Measurements from ENCODE around the gene DHRSX.
"Not testable (repeated sequence)": the region's sequence is repeated elsewhere in the genome, so short reads cannot be mapped to it uniquely, and the experiment has no call there.

Gene DHRSX

DNA sequence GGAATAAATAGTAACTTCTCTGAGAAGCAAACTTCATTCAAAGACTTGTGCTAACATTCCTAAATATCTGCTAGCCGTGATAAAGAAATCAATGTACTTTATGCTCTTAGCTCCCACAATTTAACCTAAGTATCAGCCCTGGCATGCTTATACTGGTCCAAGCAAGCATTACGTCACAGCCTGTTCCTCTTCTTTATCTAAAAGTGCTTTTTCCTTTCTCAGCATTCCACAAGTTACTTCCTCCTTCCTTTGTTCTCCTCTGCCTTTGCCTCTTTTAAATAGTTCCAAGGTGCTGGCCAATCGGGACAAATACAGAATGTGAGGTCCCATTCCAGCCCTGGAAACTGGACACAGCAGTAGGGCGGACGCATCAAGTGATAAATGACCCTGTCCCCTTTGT is 249.6 kb downstream of the DHRSX start:
- no peak for DNase-seq

DNA sequence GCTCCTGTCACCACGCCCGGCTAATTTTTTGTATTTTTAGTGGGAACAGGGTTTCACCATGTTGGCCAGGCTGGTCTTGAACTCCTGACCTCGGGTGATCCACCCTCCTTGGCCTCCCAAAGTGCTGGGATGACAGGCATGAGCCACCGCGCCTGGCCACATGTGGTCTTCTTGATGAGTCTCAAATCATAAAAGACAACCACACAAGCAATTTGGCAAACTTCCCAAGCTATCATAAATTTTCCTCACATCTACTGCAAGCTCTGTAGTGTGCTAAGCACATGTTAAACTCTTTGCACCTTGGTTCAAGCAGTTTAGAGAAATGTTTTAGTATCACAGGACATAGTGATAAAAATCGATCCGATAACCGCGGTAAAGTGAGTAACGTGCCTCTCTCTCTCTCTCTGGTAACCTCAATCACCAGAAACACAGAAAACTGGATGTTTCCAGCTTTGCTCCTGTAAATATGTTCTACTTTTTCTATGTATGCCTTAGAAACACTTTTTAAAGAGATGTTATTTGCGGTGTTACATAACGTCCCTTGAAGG is 256.8 kb downstream of the DHRSX start:
- DNase-seq = no peak

DNA sequence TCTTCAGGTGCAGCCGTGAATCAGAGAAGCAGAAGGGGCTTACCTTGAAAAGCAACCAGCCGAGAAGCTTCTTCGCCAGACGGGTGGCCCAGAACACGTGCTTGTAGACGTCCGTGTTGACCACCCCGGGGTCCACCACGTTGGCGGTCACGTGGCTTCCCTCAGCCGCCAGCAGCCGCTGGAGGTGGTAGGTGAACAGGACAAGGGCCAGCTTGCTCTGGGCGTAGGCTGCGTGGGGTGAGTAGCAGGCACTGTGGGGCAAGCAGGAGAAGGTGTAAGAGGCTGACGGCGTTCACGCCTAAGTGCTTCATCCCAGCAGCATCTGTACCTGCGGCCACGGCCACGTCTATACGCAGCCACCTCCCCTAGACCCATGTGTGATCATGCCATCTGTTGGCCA is 257.8 kb downstream of the DHRSX start:
- no peak for DNase-seq

DNA sequence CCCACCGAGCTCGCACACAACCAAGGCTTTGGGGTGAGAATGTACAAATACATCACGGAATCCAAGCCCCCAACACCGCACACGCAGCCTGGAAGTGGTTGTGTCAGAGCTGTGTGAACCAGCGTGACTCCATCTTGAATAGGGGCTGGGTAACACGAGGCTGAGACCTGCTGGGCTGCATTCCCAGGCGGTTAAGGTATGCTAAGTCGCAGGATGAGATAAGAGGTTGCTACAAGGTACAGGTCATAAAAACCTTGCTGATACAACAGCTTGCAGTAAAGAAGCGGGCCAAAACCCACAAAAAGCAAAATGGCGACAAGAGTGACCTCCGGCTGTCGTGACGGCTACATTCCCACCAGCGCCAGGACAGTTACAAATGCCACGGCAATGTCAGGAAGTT is 258.4 kb downstream of the DHRSX start:
- no peak for DNase-seq

DNA sequence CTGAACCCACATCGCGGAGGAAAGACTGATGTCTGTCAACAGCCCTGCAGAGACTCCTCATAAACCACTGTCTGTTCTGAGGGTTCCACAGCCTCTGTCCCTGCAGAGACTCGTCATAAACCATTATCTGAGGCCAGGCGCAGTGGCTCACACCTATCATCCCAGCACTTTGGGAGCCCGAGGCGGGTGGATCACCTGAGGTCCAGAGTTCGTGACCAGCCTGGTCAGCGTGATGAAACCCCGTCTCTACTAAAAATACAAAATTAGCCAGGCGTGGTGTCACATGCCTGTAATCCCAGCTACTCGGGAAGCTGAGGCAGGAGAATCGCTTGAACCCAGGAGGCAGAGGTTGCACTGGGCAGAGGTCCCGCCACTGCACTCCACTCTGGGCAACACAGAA is 259.3 kb downstream of the DHRSX start:
- DNase-seq = not testable (repeated sequence)

DNA sequence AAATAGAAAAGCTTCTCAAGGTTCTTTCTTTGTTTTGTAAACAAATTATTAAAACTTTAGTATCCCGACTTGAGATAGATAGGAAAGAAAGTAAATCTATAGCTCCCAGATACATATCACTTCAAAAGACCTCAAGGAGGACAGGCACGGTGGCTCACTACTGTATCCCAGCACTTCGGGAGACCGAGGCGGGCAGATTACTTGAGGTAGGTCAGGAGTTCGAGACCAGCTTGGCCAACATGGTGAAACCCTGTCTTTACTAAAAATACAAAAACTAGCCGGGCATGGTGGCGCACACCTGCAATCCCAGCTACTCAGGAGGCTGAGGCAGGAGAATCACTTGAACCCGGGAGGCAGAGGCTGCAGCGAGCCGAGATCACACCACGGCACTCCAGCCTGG is 260.0 kb downstream of the DHRSX start:
- not testable (repeated sequence) for DNase-seq

DNA sequence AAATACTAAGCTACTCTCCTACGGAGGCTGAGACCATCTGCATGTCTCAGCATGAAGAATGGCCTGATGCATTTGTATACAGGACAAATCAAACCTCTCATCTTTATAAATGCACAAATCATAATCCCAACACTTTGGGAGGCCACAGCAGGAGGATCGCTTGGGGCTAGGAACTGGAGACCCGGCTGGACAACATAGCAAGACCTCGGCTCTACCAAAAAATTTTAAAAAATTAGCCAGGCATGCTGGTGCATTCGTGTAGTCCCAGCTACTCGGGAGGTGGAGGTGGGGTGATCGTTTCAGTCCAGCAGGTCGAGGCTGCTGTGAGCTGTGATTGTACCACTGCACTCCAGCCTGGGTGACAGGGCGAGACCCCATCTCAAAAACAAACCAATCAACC is 262.8 kb downstream of the DHRSX start:
- DNase-seq = no peak

DNA sequence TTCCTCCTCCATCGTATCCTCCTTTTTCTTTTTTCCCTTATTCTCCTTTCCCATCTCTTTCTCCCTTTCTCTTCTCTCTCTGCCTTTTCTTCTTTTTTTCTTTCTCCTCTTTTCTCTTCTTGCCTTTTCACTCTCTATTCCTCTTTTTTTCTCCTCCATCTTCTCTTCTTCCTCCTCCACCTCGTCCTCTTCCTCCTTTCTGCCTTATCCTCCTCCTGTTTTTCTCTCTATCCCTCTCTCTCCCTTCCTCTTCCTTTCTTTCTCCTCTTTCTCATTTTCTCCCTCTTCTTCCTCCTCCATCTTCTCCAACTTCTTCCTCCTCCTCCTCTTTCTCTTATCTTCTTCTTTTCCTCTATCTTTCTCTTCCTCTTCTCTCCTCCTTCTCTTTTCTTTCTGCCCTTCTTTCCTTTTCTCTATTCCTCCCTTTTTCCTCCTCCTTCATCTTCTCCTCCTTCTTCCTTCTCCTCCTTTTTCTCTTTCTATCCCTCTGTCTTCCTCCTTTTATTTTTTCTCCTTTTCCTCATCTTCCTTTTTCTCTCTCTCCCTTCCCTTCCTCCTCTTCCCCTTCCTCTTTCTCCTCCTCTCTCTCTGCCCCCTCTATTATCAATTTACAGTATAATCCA is 269.1 kb downstream of the DHRSX start:
- no peak for DNase-seq

DNA sequence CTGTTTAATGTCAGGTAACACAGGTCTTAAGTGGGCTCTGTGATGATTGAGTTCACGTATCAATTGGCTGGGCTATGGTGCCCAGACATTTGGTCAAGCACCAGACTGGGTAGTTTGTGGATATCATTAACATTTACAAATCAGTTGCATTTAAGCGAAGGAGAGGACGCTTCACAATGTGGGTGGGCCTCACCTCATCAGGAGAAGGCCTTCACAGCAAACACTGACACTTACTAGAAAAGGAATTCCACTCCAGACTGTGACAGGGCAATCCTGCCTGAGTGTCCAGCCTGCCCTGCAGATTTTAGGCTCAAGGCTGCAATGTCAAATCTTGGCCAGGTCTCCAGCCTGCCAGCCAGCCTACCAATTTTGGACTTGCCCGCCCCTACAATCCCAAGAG is 270.3 kb downstream of the DHRSX start:
- no peak for DNase-seq

DNA sequence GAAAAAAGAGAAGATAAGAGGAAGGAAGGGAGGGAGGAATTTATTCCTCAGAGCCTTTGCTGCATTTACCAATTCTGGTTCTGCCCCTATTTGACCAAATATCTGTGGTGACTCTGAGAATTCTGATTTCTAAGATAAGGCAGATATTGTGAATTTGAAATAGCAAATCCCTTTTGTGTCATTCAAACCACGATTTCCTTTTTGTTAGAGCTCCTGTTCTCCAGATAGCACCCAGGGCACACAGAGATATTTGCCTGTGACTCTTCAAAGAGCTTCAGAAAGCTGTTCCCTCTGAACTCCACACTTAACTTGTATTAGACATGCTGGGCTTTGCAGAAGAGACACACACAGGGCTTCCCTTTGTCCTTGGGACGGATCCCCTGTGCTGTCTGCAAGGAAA is 272.2 kb downstream of the DHRSX start:
- DNase-seq = no peak

DNA sequence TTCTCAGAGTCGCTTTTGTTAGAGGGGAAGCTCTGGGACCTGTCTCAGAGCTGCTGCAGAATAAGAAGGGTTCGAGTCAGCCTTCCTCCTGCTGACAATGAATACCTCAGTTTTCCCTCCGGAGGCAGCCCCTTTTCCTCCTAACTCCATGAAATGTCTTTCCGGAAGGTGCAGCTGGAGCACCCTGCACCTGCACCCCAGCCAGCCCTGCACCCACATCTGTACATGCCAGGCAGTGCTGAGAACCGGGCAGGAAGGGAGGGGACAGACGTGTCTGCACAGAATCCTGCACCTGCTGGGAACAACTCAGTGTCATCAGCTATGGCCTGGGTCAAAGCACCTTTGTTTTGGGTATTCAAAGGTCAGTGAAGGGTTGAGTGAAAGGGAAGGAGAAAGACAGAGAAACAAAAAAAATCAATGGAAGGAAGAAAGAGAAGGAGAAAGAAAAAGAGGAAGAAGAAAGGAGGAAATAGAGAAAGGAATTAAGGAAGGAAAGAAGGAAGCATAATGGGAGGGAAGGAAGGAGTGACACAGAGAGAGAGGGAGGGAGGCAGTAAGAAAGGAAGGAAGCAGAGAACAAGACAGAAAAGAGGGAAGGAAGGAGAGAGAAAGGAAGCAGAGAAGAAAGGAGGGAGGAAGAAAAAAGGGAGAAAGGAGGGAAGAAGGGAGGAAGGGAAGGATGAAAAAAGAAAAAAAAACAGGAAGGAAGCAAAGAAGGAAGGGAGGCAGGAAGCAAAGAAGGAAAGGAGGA is 273.7 kb downstream of the DHRSX start:
- no peak for DNase-seq

DNA sequence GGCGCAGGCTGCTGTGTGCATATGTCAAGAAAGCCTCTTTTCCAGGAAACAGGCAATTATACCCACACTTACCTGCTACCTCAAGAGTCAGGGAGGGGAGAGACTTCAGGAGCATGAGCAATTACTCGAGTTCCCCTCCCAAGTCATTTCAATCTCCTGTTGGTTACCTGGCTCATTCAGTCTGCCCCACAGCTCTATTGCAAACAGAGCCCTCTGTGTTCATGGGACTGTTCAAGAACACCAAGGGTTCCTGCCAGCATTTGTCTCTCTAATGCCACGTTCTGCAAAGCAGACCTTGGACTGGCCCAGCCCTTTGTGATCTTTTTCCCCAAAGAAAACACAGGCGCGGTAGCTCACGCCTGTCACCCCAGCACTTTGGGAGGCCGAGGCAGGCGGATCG is 274.6 kb downstream of the DHRSX start:
- no peak for DNase-seq

DNA sequence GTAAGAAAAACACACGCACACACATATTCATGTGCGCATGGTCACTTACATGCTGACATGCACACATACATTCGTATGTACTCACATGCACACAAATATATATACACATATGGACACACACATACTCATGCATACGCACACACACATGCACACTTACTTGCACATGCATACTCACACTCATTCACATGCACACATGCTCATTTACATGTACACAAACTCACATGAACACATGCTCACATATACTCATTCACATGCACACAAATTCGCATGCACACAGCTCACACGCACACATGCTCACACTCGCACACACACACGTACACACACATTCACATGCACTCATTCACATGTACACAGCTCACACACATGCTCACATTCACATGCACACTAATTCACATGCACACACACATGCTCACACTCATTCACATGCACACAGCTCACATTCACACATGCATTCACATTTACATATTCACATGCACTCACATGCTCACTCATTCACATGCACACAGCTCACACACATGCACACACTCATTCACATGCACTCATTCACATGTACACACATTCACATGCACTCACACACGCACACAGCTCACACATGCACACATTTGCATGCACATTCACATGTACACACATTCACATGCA is 276.1 kb downstream of the DHRSX start:
- DNase-seq = no peak

DNA sequence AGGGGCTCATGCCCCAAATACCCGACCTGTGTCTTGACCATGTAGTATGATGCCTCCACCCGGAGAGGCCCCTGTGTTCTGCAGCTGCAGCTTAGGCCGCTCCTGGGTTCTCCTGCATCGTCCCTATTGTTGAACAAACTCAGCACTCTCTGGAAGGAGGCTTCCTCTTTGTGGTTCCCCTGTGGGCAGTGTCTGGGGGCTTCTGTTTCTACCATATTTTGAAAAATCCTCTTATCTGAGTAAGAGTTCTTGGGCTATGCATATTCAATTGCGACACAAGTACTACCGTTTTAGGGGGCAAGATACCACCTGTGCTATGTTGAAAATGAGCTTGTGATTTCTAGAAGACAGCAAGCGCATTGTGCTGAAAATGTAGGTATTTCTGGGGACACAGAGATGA is 276.6 kb downstream of the DHRSX start:
- no peak for DNase-seq

DNA sequence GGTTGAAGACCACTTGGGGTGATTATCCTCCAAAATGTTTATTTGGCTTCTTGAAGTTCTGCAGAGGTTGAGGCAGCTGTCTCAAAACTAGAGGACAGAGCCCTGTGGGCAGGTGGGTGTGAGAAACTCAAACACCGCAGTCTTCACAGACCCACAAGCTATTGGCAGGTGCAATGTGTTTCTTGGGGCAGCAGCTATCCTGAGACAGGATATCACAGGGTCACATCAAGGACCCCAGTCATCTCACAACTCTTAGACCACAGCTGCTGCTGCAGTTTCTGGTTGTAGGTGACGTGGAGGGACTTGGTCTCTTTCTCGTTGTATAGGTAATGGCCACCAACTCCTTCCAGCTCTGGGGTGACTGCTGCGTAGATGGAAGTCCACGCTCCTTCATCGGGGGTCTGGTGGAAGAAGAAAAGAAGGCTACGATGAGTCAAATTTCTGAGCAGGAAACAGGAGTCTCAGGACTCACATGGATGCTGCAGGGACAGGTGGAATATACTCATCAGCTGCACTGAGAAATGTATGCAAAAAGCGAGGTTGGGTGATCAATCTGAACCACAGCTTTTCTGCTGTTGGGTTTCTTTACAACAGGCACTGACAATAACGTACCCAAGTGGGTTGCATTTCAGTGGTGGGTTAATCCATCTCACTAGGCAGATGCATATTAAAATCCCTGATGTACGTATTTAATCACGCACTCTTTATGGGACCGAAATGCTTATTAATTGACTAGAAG is 279.8 kb downstream of the DHRSX start:
- DNase-seq = no peak

DNA sequence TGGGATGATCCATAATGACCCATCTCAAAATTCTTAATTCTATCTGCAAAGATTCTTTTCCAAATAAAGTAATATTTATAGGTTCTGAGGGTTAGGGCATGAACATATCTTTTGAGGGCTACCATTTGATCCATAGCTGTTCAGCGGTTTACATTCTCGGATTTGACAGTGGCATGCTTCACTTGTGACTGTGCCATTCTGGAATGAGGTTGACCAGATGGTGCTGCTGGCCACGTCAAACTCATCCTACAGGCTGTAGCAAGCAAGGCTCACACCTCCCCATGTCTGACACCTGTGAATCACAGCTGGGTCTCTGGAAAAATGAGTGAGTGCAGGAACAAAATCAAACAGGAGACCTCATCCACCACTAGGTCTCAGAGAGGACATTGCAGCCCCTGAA is 280.5 kb downstream of the DHRSX start:
- DNase-seq = no peak

DNA sequence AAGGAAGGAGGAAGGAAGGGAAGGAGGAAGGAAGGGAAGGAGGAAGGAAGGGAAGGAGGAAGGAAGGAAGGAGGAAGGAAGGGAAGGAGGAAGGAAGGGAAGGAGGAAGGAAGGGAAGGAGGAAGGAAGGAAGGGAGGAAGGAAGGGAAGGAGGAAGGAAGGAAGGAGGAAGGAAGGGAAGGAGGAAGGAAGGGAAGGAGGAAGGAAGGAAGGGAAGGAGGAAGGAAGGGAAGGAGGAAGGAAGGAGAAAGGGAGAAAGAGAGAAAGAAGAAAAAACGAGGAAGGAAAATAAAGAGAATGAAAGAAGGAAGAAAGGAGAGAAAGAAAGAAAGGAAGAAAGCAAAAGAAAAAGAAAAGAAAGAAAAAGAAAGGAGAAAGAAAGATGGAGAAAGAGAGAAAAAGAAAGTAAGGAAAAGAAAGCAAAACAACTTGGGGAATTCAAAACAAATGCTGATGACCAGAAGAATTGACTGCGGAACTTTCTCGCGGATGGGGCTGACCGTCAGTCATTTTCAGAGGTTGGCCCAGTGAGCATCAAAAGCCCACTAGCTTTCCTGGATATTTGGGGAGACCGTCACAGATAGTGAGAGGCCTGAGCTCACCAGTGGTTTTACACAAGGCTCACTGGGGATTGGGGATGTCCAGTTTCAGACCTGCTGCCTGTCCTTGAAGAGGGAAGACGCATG is 286.5 kb downstream of the DHRSX start:
- DNase-seq = not testable (repeated sequence)

DNA sequence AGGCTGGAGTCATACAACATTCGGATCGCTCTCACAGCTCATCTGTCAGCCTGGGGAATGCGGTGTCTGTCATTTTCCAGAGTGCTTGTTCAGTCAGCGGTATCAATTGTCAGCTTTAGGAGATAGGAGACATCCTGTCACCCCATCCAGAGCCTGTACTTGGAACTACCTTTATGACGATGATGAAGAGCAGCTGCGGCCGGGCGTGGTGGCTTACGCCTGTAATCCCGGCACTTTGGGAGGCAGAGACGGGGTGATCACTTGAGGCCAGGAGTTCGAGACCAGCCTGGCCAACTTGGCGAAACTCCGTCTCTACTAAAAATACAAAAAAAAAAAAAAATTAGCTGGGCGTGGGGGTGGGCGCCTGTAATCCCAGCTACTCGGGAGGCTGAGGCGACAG is 289.1 kb downstream of the DHRSX start:
- DNase-seq = not testable (repeated sequence)

DNA sequence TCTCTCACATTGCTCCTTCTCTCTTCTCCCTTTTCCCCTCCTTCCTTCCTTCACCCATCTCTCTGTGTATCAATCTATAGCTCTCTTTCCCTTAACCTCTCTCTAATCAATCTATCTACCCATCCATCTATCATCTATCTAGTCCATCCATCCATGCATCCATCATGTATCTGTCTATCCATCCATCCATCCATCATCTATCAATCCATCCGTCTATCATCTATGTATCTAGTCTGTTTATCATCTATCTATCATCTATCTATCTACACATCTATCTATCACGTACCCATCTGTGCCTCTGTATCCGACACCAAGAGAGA is 307.5 kb downstream of the DHRSX start:
- no peak for DNase-seq

DNA sequence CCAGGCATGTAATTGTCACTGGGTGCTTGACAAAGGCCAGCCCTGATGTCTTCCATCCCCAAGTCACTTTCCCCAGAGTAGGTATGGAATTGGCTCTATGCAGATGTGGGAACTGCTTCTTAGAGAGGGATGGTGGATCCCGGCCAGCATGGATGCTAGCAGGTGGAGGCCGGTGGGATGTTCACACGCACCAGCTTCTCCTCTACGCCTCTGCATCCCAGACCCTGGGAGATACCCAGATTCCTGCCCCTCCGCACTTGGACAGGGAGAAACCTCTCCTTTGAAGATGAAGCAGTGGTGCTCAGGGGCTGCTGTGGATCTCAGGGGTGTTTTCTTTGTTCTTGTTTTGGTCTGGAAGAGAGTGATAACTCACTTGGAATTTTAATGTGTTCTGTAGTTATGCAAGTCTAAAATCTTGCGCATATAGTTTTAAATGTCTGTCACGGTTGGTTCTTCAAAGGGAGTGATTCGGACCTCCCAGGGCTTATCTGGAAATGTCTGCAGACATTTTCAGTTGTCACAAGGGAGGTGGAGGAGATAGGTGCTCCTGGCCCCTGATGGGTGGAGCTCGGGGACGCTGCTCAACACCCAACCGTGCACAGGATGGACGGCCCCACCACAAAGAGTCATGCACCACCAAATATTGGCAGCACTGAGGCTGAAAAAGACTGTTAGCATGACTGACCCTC is 308.0 kb downstream of the DHRSX start:
- no peak for DNase-seq

DNA sequence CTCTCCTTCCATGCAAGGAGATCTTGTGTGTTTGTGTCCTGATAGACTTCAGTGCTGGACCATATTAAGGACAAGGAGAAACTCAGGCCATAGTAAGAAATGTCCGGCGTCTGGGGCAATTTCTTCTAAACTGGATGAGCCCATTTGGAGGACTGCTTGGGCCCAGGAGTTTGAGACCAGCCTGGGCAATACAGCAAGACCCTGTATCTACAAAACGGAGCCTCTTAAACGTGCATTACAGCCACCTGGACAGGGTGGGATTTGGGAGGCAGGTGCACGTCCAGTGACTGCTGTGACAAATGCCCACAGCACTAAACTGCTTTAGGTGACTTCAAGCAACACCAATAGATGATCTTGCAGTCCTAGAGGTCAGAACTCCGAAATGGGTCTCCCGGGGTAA is 311.9 kb downstream of the DHRSX start:
- DNase-seq = no peak

DNA sequence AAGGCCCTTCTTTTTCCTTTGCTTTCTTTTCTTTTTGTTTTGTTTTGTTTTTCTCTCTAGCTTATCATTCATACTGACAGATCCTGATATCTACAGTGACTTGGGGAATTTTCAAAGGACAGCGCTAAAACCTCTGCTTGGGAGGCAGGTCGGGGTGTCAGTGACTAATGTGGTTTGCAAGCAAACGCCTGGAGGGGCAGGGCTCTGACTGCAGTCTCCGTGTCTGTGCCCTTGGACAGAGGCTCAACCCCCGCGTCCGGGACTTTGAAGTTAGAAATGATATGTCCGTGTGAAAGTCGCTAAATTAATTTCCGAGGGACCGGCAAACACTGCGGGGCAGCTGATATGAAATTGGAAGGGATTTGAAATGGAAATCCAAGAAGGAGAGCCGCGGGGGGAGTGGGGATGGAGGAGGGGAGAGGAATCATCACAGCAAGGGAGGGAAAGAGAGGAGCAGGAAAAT is 312.4 kb downstream of the DHRSX start:
- DNase-seq = no peak
